ENCODE data around the gene EEF1B2.
"Not testable (repeated sequence)": the region's sequence is repeated elsewhere in the genome, so short reads cannot be mapped to it uniquely, and the experiment has no call there.

Gene EEF1B2

DNA sequence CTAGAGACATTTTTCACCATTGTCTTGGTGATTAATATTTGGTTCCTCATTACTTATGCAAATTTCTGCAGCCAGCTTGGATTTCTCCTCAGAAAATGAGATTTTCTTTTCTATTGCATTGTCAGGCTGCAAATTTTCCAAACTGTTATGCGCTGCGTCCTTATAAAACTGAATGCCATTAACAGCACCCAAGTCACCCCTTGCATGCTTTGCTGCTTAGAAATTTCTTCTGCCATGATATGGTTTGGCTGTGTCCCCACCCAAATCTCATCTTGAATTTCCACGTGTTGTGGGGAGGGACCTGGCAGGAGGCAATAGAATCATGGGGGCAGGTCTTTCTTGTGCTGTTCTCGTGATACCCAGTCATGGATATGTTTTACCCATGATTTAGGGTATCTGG is 8.5 kb downstream of the EEF1B2 start:
- DNase-seq = not testable (repeated sequence)

DNA sequence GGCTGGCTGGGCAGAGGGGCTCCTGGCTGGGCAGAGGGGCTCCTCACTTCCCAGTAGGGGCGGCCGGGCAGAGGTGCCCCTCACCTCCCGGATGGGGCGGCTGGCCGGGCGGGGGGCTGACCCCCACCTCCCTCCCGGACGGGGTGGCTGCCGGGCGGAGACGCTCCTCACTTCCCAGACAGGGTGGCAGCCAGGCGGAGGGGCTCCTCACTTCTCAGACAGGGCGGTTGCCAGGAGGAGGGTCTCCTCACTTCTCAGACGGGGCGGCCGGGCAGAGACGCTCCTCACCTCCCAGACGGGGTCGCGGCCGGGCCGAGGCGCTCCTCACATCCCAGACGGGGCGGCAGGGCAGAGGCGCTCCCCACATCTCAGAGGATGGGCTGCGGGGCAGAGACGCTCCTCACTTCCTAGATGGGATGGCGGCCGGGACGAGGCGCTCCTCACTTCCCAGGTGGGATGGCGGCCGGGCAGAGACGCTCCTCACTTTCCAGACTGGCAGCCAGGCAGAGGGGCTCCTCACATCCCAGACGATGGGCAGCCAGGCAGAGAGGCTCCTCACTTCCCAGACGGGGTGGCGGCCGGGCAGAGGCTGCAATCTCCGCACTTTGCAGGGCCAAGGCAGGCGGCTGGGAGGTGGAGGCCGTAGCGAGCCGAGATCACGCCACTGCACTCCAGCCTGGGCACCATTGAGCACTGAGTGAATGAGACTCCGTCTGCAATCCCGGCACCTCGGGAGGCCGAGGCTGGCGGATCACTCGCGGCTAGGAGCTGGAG is 12.1 kb downstream of the EEF1B2 start:
- not testable (repeated sequence) for DNase-seq

DNA sequence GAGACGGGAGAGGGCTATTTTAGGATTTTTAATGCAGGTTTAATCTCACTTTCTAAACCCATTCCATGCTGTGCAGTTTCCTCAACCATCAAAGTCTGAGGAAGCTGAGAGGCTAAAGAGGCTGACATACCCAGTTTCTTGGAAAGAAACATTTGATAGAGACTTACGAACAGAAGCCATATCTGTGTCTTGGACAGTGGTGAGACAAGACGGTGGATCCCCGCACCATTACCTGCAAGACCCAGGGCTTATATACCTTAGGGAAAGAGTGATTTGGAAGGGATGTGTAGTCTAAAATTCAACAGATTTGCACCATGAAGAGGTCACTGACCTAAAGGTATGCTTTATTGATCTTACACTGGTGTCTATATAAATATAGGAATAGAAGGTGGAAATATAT is 13.5 kb downstream of the EEF1B2 start:
- no peak for DNase-seq

DNA sequence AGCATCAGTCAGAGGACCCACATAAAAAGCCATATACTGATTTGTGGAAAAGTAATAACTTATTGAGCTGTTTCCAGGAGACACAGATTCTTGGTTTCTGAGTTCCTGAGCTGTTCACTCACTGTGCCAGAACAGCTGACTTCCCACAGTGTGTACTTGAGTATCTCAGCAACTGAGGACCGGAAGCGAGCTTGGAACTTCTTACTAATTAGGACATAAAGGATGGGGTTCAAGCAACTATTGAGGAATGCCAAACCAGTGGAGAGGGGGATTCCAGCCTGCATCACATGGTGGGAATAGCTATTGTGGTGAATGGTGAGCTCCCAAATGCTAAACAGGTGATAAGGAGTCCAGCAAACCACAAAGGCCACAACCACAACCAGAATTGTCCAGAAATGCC is 16.4 kb downstream of the EEF1B2 start:
- no peak for DNase-seq

DNA sequence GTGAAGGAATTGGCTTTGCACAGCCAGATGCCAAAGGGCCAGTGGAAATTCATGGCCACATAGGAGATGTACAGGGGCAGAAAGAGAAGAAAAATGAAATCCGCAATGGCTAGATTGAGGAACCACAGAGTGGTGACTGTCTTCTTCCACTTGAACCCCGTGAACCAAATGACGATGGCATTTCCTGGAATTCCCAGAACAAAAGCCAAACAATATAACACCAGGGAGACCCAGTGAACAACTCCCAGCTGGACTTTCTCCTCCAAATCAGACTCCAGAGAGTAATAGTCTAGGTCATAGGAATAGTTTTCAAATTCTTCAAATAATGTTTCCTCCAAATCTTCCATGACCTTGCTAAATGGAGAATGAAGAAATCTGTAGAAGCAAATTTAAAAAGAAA is 17.2 kb downstream of the EEF1B2 start:
- no peak for DNase-seq

DNA sequence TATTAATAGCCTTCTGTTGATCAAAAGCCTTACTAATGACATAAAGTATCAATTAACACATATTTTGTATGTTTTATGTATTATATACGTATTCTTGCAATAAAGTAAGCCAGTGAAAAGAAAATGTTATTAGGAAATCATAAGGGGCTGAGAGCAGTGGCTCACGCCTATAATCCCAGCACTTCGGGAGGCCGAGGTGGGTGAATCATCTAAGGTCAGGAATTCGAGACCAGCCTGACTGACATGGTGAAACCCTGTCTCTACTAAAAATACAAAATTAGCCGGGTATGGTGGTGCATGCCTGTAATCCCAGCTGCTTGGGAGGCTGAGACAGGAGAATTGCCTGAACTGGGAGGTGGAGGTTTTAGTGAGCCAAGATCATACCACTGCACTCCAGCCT is 21.8 kb downstream of the EEF1B2 start:
- not testable (repeated sequence) for DNase-seq

DNA sequence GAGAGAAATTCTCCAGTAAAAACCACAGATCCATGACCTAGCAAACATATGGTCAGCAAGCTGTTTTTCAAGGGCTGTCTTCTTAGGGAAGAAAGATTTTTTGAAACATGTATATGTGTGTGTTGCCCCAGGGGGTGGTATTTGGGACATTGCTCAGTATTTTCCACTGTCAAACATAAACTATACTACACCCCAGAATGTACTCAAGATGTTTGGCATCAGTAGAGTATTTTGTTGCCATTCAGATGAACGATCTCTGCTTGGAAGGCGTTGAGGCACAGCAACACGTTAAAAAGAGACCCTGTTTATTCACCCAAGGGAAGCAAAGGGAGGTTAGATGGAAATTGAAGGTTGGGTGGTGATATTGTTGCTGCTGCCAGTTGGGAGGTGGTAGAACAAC is 30.0 kb downstream of the EEF1B2 start:
- no peak for DNase-seq

DNA sequence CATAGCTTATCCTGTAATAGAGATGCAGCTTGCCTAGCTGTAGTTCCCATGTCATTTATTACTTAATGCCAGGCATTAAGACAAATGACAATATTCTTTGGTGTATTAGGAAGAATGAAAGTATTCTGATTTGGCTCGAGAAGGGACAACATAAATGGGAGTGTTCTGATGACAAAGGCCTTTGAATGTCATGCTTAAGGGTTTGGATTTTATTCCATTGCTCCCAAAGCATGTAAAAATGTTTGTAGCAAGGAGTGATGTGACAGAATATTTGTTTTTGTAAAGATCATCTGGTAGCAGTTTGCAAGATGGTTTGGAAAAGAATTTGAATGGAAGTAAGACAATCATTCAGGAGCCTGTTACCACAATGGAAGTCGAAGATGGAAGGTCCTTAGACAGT is 30.4 kb downstream of the EEF1B2 start:
- DNase-seq = no peak

DNA sequence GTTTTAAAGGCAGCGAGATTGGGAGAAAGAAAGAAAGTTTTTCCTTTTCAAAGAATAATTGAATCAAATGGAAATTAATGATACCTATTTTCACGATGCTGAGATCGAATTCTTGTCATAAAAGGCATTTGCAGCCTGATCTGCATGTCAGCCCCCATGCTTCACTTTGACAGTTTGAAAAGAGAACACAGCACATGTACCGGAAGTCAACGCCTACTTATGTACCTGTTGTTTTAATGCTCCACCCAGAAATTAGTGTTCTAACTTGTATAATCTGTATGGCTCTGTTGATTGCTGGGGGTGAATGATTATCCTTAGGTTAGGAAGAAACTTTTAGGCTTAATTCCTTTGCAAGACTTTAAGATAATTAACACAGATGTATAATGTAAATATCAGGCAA is 31.0 kb downstream of the EEF1B2 start:
- no peak for DNase-seq

DNA sequence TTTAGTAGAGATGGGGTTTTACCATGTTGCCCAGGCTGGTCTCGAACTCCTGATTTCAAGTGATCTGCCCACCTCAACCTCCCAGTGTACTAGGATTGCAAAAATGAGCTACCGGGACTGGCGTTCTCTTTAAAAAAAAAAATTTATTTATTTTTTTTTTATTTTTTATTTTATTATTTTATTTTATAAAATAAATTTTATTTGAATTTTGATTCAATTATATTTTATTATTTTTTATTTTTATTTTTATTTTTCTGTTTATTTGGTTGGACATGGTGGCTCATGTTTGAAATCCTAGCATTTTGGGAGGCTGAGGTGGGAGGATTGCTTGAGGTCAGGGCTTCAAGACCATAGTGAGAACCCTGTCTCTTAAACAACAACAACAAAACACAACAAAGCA is 32.5 kb downstream of the EEF1B2 start:
- DNase-seq = no peak

DNA sequence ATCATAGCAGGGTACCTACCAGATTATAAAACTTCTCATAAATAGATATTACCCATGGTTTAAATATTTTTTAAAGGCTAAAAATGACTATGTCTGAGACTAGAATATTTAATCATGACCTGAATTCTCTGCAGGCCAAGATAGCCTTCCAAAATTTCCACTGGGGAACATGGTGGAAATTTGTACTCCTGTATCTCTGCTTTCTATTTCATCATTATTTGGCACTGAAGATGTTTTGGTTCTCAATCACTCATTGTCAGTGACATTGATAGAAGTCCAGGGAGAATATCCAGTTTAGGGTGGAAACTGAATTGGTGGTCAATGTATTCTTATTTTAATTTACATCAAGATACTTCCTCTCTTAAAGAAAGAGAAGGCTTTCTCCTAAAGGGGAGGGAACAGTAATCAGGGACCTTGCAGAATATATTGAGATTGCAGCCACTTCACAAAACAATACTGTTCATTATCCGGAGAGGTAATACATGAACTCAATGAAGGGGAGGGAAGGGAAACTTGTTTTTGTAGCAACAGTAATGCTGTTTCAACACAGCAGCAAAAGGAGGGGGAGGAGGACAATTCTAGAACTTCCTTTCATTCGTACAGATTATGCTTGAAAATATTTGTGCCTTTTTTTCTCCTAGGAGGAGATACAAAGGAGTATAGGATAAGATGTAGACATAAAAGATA is 34.1 kb downstream of the EEF1B2 start:
- no peak for DNase-seq

DNA sequence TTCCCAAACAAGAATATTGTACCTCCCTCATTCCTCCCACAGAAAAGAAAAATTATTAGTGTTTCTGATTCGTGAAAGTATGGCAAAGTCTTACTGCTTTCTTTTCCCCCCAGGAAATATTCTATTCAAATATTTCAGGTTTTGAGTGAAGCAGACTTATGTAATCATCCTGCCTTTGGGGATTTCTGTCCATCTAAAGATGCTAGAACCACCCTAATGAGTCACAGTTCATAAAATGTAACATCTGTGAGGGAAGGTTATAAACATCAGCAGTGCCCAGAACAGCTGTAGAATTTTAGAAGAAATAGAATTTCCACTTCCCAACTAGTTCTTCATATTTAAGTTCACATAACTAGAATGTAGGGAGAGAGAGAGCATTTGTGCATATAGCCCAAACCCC is 39.0 kb downstream of the EEF1B2 start:
- DNase-seq = no peak

DNA sequence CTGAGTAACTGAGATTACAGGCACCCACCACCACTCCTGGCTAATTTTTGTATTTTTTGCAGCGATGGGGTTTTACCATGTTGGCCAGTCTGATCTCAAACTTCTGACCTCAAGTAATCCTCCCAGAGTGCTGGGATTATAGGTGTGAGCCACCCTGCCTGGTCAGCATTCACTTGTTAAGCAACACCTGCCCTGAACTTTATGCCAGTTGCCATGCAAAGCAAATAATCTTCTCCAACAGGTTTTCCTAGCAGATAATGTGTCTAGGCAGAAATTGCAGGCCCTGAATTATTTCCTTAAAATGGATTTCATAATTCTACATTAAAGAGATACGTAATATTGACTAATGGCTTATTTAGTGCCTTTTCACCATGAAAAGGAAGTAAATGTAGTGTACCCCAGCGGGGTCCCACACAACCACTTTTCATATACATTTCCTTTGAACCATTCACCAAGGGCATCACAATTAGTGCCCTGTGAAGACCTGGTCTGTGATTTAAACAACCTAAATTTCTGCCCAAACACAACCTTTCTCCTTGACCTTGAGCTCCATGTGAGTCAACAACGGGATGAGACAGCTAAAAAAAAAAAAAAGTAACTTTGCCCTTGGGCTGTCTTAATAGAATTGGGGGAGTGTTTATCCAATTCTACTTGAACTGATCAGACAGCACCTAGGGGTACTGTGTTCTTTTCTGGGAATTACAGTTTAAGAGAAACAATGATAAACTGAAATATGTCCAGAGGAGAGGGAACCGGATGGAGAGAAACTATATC is 41.6 kb downstream of the EEF1B2 start:
- no peak for DNase-seq

DNA sequence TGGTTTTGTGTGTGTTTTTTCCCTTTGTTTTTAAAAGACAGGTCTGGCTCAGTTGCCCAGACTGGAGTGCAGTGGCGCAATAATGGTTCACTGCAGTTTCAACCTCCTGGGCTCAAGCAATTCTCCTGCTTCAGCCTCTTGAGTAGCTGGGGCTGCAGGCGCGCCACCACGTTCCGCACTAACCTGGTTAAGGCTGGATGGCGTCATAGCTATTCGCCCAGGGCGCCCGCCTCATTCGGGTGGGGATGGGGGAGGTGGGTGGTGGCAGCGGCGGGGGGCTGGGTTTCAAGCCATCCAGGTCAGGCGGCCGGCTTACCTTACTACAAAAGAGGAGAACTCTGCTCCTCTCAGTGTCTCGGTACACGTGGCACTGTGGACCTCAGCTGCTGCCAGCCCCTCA is 42.8 kb downstream of the EEF1B2 start:
- DNase-seq = no peak

DNA sequence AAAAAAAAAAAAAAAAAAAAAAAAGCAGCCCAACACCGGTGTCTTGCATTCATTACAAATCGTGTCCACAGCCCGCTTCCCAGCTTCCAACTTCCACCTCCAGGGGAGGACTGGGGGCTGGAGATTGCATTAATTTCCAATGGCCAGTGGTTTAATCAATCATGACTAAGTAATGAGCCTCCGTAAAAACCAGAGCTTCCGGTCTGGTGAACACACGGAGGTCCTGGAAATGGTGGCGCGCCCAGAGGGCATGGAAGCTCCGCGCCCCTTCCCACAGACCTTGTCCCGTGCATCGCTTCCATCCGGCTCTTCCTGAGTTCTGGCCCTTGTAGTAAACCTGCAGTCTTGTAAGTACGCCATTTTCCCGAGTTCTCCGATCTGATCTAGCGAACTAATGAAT is 43.6 kb downstream of the EEF1B2 start:
- no peak for DNase-seq

DNA sequence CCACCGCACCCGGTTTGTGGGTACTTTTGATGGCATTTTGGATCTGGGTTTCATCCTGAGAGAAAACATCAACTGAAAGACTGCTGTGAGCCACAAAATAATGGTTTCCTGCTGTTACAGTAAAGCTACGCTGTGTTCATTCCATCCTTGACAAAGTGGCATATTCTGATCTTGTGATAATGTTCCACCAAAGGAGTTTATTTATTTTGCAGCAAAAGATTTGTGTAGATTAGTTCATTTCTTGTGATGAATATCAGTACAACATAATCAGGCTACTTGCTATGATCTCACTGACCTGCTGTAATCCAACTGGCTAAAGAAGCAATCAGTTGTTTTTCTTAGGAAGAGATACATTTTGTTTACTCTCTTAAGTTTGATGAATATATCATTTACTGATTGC is 45.0 kb downstream of the EEF1B2 start:
- no peak for DNase-seq

DNA sequence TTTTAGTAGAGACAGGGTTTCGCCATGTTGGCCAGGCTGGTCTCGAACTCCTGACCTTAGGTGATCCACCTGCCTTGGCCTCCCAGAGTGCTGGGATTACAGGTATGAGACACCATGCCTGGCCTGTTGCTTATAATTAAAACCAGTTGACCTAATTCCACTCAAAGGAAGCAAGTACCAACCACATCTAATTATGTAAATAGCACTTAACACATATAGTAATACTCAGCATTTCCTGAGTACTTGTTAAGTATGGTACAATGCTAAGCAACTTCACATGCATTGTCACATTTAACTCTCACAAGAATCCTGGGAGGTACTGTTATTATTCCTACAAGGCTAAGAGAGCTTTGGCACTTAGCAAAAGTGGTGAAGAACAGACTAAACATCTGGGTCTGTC is 47.6 kb downstream of the EEF1B2 start:
- not testable (repeated sequence) for DNase-seq

DNA sequence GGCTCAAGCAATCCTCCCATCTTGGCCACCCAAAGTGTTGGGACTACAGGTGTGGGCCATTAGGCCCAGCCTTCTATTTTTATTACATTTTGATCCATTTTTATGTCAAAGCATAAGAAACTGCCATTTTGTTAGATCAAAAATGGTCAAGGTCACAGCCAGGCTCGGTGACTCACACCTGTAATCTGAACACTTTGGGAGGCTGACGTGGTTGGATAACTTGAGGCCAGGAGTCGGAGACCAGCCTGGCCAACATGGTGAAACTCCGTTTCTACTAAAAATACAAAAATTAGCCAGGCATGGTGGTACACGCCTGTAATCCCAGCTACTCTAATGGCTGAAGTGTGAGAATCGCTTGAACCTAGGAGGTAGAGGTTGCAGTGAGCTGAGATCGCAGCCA is 49.2 kb downstream of the EEF1B2 start:
- no peak for DNase-seq

DNA sequence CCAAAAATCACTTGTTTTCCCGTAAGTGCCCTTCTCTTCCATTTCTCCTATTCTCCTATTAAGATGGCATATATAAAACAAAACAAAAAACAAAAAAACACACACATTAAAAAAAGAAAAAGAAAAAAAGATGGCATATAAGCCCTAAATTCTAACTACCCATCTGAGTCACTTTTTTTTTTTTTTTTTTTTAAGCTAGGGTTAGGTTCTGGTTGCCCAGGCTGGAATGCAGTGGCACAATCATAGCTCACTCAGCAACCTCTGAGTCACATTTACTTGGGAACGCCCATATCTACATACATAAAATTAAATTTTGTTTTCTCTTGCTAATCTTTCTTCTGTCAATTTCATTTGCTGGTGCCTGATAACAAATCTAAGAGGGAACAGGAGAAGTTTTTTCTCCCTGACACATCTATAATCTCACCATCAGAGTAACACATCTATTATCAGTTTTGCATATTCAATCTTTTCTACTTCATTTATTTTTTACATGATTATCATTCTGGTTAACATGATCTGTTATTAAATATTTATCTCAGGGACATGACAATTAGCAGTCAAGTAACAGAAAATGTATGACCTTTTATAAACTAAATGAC is 52.1 kb downstream of the EEF1B2 start:
- no peak for DNase-seq

All from stimulated activated CD4-positive, alpha-beta T cell treated with anti-CD3 and anti-CD28 coated beads, Interleukin-4, amount 100 ng/mL, for 24 hours (primary cell).